DOHH2 (cell line): ENCODE measurements around the gene GRID2.

Experiments
- H3F3A ChIP-seq: fragments of 200-600 bp; sonication (generic), shearing (Covaris generic); 2 replicates; pipeline ENCODE4 v1.6.0; 2016; ENCODE audit warnings: antibody characterized with exemption, mild to moderate bottlenecking; ENCODE audit not compliant: control insufficient read depth, insufficient read depth
- H3K27ac ChIP-seq: fragments of 200-600 bp; sonication (generic); 2 replicates; pipeline ENCODE4 v1.5.1; 2014; ENCODE audit warnings: low read depth, mild to moderate bottlenecking, low read length, moderate library complexity
- H3K27me3 ChIP-seq: fragments of 200-600 bp; sonication (generic); 2 replicates; pipeline ENCODE4 v1.6.1; 2014; ENCODE audit warnings: mild to moderate bottlenecking, low read length, mixed read lengths; ENCODE audit not compliant: control insufficient read depth
- H3K36me3 ChIP-seq: fragments of 200-600 bp; sonication (generic); 2 replicates; pipeline ENCODE4 v1.6.1; 2014; ENCODE audit warnings: mild to moderate bottlenecking, low read length, moderate library complexity, mixed read lengths; ENCODE audit not compliant: control insufficient read depth
- H3K4me1 ChIP-seq: fragments of 200-600 bp; sonication (generic); 2 replicates; pipeline ENCODE4 v1.6.1; 2014; ENCODE audit warnings: mild to moderate bottlenecking, low read length, mixed read lengths; ENCODE audit not compliant: control insufficient read depth
- H3K4me2 ChIP-seq: fragments of 200-600 bp; sonication (generic); 2 replicates; pipeline ENCODE4 v1.6.0; 2014; ENCODE audit warnings: mild to moderate bottlenecking, low read length, moderate library complexity
- H3K4me3 ChIP-seq: fragments of 200-600 bp; sonication (generic); 2 replicates; pipeline ENCODE4 v1.5.1; 2014; ENCODE audit warnings: mild to moderate bottlenecking, low read length, mixed read lengths
- H3K79me2 ChIP-seq: fragments of 200-600 bp; sonication (generic); 2 replicates; pipeline ENCODE4 v1.6.1; 2014; ENCODE audit warnings: mild to moderate bottlenecking, low read length, mixed read lengths; ENCODE audit not compliant: control insufficient read depth
- H3K9me2 ChIP-seq: fragments of 200-600 bp; sonication (generic); replicated peaks from 2 replicates; pipeline ENCODE4 v1.6.1; 2014; ENCODE audit warnings: mild to moderate bottlenecking, low read length, mixed read lengths; ENCODE audit not compliant: control insufficient read depth
- H3K9me3 ChIP-seq: fragments of 200-600 bp; sonication (generic); 2 replicates; pipeline ENCODE4 v1.6.1; 2014; ENCODE audit warnings: antibody characterized with exemption, low read length, mixed read lengths; ENCODE audit not compliant: control insufficient read depth, insufficient read depth
- H4K20me1 ChIP-seq: fragments of 200-600 bp; sonication (generic); 2 replicates; pipeline ENCODE4 v1.6.0; 2014; ENCODE audit warnings: low read depth, mild to moderate bottlenecking, antibody characterized with exemption, low read length, moderate library complexity; ENCODE audit not compliant: control insufficient read depth, insufficient read depth
- EZH2phosphoT487 ChIP-seq: fragments of 200-600 bp; sonication (generic); IDR thresholded peaks from 2 replicates; pipeline ENCODE4 v1.6.1; 2017; ENCODE audit warnings: borderline replicate concordance, mild to moderate bottlenecking, antibody characterized with exemption, low read length, moderate library complexity, mixed read lengths
- TF ChIP-seq, protein P1 (sequence below): fragments of 200-600 bp; sonication (generic); IDR thresholded peaks from one replicate; pipeline ENCODE4 v1.5.1; 2014; ENCODE audit warnings: antibody characterized with exemption, mild to moderate bottlenecking, low read depth, low read length; ENCODE audit not compliant: poor library complexity, severe bottlenecking

GRID2 gene

DNA sequence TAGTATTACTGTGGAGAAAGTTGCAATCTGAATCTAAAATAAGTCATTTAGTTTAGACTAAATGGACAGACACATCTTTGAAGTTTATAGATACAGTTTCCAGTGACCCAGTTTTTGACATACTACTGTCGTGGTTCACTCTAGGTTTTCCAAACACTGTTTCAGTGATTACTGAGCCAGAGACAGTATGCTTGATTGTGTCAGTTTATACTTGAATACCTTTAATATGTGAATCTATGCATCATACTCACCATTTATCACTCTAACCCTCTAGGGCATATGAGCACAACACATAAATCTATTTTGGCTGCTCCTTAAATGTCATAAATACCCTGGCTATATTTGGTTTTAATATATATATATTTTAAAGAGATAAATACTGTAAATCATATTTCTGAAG lies 173.5 kb downstream of the GRID2 start:
- no peak overlapping the region for H3K4me2 ChIP-seq
- no peaks in the 10 kb centered on the region for H3K36me3 ChIP-seq
- no peaks in the 10 kb centered on the region for H3F3A ChIP-seq
- H3K9me3 ChIP-seq: no peaks in the 10 kb centered on the region
- TF ChIP-seq, protein P1, sequence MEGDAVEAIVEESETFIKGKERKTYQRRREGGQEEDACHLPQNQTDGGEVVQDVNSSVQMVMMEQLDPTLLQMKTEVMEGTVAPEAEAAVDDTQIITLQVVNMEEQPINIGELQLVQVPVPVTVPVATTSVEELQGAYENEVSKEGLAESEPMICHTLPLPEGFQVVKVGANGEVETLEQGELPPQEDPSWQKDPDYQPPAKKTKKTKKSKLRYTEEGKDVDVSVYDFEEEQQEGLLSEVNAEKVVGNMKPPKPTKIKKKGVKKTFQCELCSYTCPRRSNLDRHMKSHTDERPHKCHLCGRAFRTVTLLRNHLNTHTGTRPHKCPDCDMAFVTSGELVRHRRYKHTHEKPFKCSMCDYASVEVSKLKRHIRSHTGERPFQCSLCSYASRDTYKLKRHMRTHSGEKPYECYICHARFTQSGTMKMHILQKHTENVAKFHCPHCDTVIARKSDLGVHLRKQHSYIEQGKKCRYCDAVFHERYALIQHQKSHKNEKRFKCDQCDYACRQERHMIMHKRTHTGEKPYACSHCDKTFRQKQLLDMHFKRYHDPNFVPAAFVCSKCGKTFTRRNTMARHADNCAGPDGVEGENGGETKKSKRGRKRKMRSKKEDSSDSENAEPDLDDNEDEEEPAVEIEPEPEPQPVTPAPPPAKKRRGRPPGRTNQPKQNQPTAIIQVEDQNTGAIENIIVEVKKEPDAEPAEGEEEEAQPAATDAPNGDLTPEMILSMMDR: no peak
- no peak for TF ChIP-seq EZH2phosphoT487
- no peaks in the 10 kb centered on the region for H3K79me2 ChIP-seq
- H3K27me3 ChIP-seq: no peaks in the 10 kb centered on the region
- no peak overlapping the region for H3K27ac ChIP-seq
- H4K20me1 ChIP-seq: no peaks in the 10 kb centered on the region
- H3K4me1 ChIP-seq: no peaks in the 10 kb centered on the region
- no peak overlapping the region for H3K4me3 ChIP-seq
- no peaks in the 10 kb centered on the region for H3K9me2 ChIP-seq

DNA sequence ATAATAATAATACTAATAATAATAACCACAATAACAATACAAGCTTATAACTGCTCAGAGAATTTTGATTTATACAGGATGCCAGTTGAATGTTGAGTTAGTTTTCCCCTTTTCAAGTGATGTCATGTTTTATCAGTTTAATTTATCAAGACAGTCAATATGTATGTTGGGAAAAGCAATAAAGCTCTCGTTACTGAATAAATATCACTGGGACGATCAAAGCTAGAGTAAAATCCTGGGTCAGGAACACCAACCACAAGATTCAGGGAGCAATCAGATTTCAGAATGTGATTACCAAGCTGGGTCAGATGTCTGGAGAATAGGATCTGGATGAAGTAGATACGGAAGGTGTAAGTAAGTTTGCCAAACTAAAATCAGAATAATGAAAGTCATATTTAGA lies 179.6 kb downstream of the GRID2 start:
- Histone ChIP-seq H3K4me3 (no peak overlapping the region), H4K20me1 (no peaks in the 10 kb centered on the region), H3K9me3 (no peaks in the 10 kb centered on the region), H3K4me2 (no peak overlapping the region), H3K9me2 (no peaks in the 10 kb centered on the region), H3K27ac (no peak overlapping the region), H3K4me1 (no peaks in the 10 kb centered on the region), H3F3A (no peaks in the 10 kb centered on the region), H3K79me2 (no peaks in the 10 kb centered on the region), H3K27me3 (no peaks in the 10 kb centered on the region), H3K36me3 (no peaks in the 10 kb centered on the region)
- no peak for TF ChIP-seq EZH2phosphoT487
- TF ChIP-seq, protein P1: no peak

DNA sequence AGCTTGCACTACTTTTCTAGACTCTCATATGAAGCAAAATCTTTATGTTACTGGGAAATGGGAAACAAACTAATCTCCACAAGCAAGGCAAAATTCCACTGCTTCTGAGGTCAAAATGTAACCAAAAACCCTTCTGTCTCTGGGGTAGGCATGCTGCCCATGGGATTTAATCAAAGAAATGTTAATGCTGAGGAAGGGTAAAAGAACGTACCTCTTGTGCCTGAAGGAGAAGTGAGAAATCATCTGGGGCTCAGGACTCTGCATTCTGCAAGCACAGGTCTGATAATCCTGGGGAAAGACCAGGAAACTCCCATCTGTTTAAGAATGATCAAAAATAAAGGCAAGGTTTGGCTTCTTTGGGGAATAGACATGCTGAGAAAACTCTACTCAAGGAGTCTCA lies 184.7 kb downstream of the GRID2 start:
- Histone ChIP-seq H3F3A (no peaks in the 10 kb centered on the region), H3K4me2 (no peak overlapping the region), H3K79me2 (no peaks in the 10 kb centered on the region), H4K20me1 (no peaks in the 10 kb centered on the region), H3K27ac (no peak overlapping the region), H3K4me3 (no peak overlapping the region), H3K9me3 (no peaks in the 10 kb centered on the region), H3K9me2 (no peaks in the 10 kb centered on the region), H3K4me1 (no peaks in the 10 kb centered on the region), H3K36me3 (no peaks in the 10 kb centered on the region), H3K27me3 (no peaks in the 10 kb centered on the region)
- TF ChIP-seq, protein P1: no peak
- no peak for TF ChIP-seq EZH2phosphoT487

DNA sequence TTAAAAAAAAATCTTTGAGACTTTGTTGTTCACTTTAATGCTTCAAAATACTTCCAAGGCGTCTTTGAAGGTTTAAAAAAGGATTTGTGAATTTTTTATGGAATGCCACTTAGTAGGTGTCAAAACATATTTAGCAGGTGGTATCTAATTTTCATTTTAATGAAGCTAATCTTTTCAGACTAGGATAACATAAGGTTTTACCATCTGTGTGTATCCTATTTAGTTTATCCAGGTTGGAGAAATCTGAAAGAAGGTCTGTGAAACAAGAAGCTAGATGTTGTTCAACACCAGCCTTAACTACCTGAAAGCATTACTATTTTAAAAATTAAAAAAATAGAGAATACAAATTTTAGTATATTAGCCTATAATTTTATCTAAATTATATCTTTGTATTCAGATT lies 193.4 kb downstream of the GRID2 start:
- Histone ChIP-seq H3K9me3 (no peaks in the 10 kb centered on the region; the same call in 1 of the 2 replicates), H4K20me1 (no peaks in the 10 kb centered on the region)
- TF ChIP-seq, protein P1: no peak

More for the DNA sequence above, 193.4 kb downstream of the GRID2 start:
- H3K4me1 ChIP-seq: no peaks in the 10 kb centered on the region
- no peaks in the 10 kb centered on the region for H3K27me3 ChIP-seq
- no peak overlapping the region for H3K27ac ChIP-seq
- H3K36me3 ChIP-seq: no peaks in the 10 kb centered on the region
- no peaks in the 10 kb centered on the region for H3K9me2 ChIP-seq
- no peaks in the 10 kb centered on the region for H3K79me2 ChIP-seq
- no peak overlapping the region for H3K4me3 ChIP-seq
- H3K4me2 ChIP-seq: no peak overlapping the region
- H3F3A ChIP-seq: no peaks in the 10 kb centered on the region
